ENCODE measurements around the gene CMIP.

GRCh38 chr16:81553814-81554675 is 109.4 kb downstream of the CMIP start:
- TF ChIP-seq POLR2A (IDR thresholded peaks at IDR 0.05) (no peak), CTCF (IDR thresholded peaks at IDR 0.05) (no peak)
